HEK293 (cell line): ENCODE data around the gene TTLL5.

Source experiments
- EGR2 ChIP-seq: fragments of 450-650 bp; formaldehyde crosslinking; IDR thresholded peaks from 2 replicates; pipeline ENCODE4 v1.5.1; 2016; ENCODE audit warnings: low read depth, missing biosample characterization, missing genetic modification characterization
- GLI2 ChIP-seq: fragments of 450-650 bp; formaldehyde crosslinking; IDR thresholded peaks from 2 replicates; pipeline ENCODE4; 2017; ENCODE audit warnings: missing biosample characterization, missing genetic modification characterization, low read depth, borderline replicate concordance
- GLIS2 ChIP-seq: fragments of 450-650 bp; formaldehyde crosslinking; IDR thresholded peaks from 2 replicates; pipeline ENCODE4 v1.5.1; 2016; ENCODE audit warnings: missing biosample characterization, missing genetic modification characterization
- HOXD13 ChIP-seq: sonication (generic); formaldehyde crosslinking; IDR thresholded peaks from 2 replicates; pipeline ENCODE4 v1.8.0; 2022; ENCODE audit warnings: missing genetic modification reagents, borderline replicate concordance
- IKZF3 ChIP-seq: fragments of 450-650 bp; IDR thresholded peaks from 2 replicates; pipeline ENCODE4 v1.5.0; 2018; ENCODE audit warnings: missing biosample characterization, mild to moderate bottlenecking, missing genetic modification characterization, moderate library complexity
- KLF10 ChIP-seq: fragments of 450-650 bp; IDR thresholded peaks from 2 replicates; pipeline ENCODE4 v1.5.1; 2018; ENCODE audit warnings: missing biosample characterization, mild to moderate bottlenecking, missing genetic modification characterization
- KLF17 ChIP-seq: fragments of 450-650 bp; formaldehyde crosslinking; IDR thresholded peaks from 2 replicates; pipeline ENCODE4 v1.5.1; 2016; ENCODE audit warnings: missing biosample characterization, missing genetic modification characterization
- PRDM6 ChIP-seq: fragments of 450-650 bp; formaldehyde crosslinking; IDR thresholded peaks from 2 replicates; pipeline ENCODE4 v1.5.1; 2017; ENCODE audit warnings: missing biosample characterization, missing genetic modification characterization
- SP2 ChIP-seq: fragments of 450-650 bp; formaldehyde crosslinking; IDR thresholded peaks from 2 replicates; pipeline ENCODE4 v1.5.1; 2016; ENCODE audit warnings: missing biosample characterization, missing genetic modification characterization
- ZBTB10 ChIP-seq: fragments of 450-650 bp; formaldehyde crosslinking; IDR thresholded peaks from 2 replicates; pipeline ENCODE4 v1.5.1; 2016; ENCODE audit warnings: missing biosample characterization, missing genetic modification characterization
- ZFP41 ChIP-seq: fragments of 450-650 bp; formaldehyde crosslinking; IDR thresholded peaks from 2 replicates; pipeline ENCODE4 v1.5.1; 2016; ENCODE audit warnings: missing biosample characterization, missing genetic modification characterization, borderline replicate concordance
- ZNF184 ChIP-seq: fragments of 450-650 bp; IDR thresholded peaks from 2 replicates; pipeline ENCODE4 v1.5.1; 2018; ENCODE audit warnings: missing biosample characterization, mild to moderate bottlenecking, missing genetic modification characterization
- ZNF202 ChIP-seq: fragments of 450-650 bp; formaldehyde crosslinking; IDR thresholded peaks from 2 replicates; pipeline ENCODE4 v1.5.1; 2016; ENCODE audit warnings: missing biosample characterization, missing genetic modification characterization, borderline replicate concordance
- ZNF223 ChIP-seq: fragments of 450-650 bp; formaldehyde crosslinking; IDR thresholded peaks from 2 replicates; pipeline ENCODE4 v1.5.1; 2016; ENCODE audit warnings: missing biosample characterization, missing genetic modification characterization
- ZNF239 ChIP-seq: fragments of 450-650 bp; formaldehyde crosslinking; IDR thresholded peaks from 2 replicates; pipeline ENCODE4 v1.5.1; 2016; ENCODE audit warnings: missing biosample characterization, missing genetic modification characterization
- ZNF266 ChIP-seq: fragments of 450-650 bp; formaldehyde crosslinking; IDR thresholded peaks from 2 replicates; pipeline ENCODE4 v1.5.1; 2016; ENCODE audit warnings: missing biosample characterization, missing genetic modification characterization, low read depth
- ZNF302 ChIP-seq: fragments of 450-650 bp; formaldehyde crosslinking; IDR thresholded peaks from 2 replicates; pipeline ENCODE4 v1.5.1; 2016; ENCODE audit warnings: missing biosample characterization, missing genetic modification characterization, low read depth
- ZNF324 ChIP-seq: fragments of 450-650 bp; formaldehyde crosslinking; IDR thresholded peaks from 2 replicates; pipeline ENCODE4 v1.5.1; 2016; ENCODE audit warnings: missing biosample characterization, missing genetic modification characterization
- ZNF362 ChIP-seq: fragments of 450-650 bp; formaldehyde crosslinking; IDR thresholded peaks from 2 replicates; pipeline ENCODE4 v1.5.1; 2016; ENCODE audit warnings: missing biosample characterization, missing genetic modification characterization
- ZNF510 ChIP-seq: fragments of 450-650 bp; formaldehyde crosslinking; IDR thresholded peaks from 2 replicates; pipeline ENCODE4 v1.5.1; 2018; ENCODE audit warnings: mild to moderate bottlenecking, missing genetic modification characterization, missing biosample characterization; ENCODE audit not compliant: insufficient replicate concordance
- ZNF544 ChIP-seq: fragments of 450-650 bp; formaldehyde crosslinking; IDR thresholded peaks from 2 replicates; pipeline ENCODE4 v1.5.0; 2017; ENCODE audit warnings: missing biosample characterization, missing genetic modification characterization
- ZNF548 ChIP-seq: fragments of 450-650 bp; formaldehyde crosslinking; IDR thresholded peaks from 2 replicates; pipeline ENCODE4 v1.5.1; 2016; ENCODE audit warnings: missing biosample characterization, missing genetic modification characterization
- ZNF621 ChIP-seq: fragments of 450-650 bp; formaldehyde crosslinking; IDR thresholded peaks from 2 replicates; pipeline ENCODE4 v1.5.1; 2017; ENCODE audit warnings: missing biosample characterization, missing genetic modification characterization
- ZNF645 ChIP-seq: fragments of 450-650 bp; formaldehyde crosslinking; IDR thresholded peaks from 2 replicates; pipeline ENCODE4; 2016; ENCODE audit warnings: missing biosample characterization, missing genetic modification characterization
- ZNF677 ChIP-seq: fragments of 450-650 bp; IDR thresholded peaks from 2 replicates; pipeline ENCODE4 v1.5.0; 2018; ENCODE audit warnings: missing biosample characterization, mild to moderate bottlenecking, missing genetic modification characterization, moderate library complexity
- ZNF701 ChIP-seq: fragments of 450-650 bp; formaldehyde crosslinking; IDR thresholded peaks from 2 replicates; pipeline ENCODE4 v1.5.1; 2016; ENCODE audit warnings: missing biosample characterization, missing genetic modification characterization
- ZNF747 ChIP-seq: fragments of 450-650 bp; formaldehyde crosslinking; IDR thresholded peaks from 2 replicates; pipeline ENCODE4 v1.5.1; 2016; ENCODE audit warnings: missing biosample characterization, missing genetic modification characterization
- ZNF785 ChIP-seq: fragments of 450-650 bp; formaldehyde crosslinking; IDR thresholded peaks from 2 replicates; pipeline ENCODE4 v1.5.1; 2016; ENCODE audit warnings: missing biosample characterization, missing genetic modification characterization
- ZNF843 ChIP-seq: fragments of 450-650 bp; formaldehyde crosslinking; IDR thresholded peaks from 2 replicates; pipeline ENCODE4 v1.5.1; 2016; ENCODE audit warnings: missing biosample characterization, missing genetic modification characterization
- TF ChIP-seq, protein P1 (sequence below): fragments of 450-650 bp; IDR thresholded peaks from 2 replicates; pipeline ENCODE4 v1.5.1; 2018; ENCODE audit warnings: missing biosample characterization, missing genetic modification characterization

The TTLL5 gene

GRCh38 chr14:75981426-75982265, 320.6 kb downstream of the TTLL5 start, which contains the start of gene TGFB3 (continued):
- TF ChIP-seq ZNF239 = no peak
- no peak for TF ChIP-seq ZNF184 (tag by site-specific recombination)
- no peak for TF ChIP-seq ZFP41 (tag by site-specific recombination)
- no peak for TF ChIP-seq ZNF266 (tag by site-specific recombination)
- TF ChIP-seq ZNF223 (tag by site-specific recombination) = no peak
- peak; percentile 50; the same call in 1 of the 2 replicates for TF ChIP-seq ZBTB10 (tag by site-specific recombination)
- TF ChIP-seq, protein P1, sequence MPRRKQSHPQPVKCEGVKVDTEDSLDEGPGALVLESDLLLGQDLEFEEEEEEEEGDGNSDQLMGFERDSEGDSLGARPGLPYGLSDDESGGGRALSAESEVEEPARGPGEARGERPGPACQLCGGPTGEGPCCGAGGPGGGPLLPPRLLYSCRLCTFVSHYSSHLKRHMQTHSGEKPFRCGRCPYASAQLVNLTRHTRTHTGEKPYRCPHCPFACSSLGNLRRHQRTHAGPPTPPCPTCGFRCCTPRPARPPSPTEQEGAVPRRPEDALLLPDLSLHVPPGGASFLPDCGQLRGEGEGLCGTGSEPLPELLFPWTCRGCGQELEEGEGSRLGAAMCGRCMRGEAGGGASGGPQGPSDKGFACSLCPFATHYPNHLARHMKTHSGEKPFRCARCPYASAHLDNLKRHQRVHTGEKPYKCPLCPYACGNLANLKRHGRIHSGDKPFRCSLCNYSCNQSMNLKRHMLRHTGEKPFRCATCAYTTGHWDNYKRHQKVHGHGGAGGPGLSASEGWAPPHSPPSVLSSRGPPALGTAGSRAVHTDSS (tag by site-specific recombination) = peak; percentile 4; the same call in 1 of the 2 replicates
- peak; percentile 48; the same call in 1 of the 2 replicates for TF ChIP-seq IKZF3 (tag by site-specific recombination)
- peak; percentile 77; the same call in 1 of the 2 replicates for TF ChIP-seq ZNF324
- TF ChIP-seq SP2 = peak; percentile 29
- TF ChIP-seq ZNF747 = no peak
- no peak for TF ChIP-seq ZNF362 (tag by site-specific recombination)
- no peak for TF ChIP-seq ZNF202 (tag by site-specific recombination)
- peak; percentile 90; the same call in 1 of the 2 replicates for TF ChIP-seq KLF17
- TF ChIP-seq PRDM6 (tag by site-specific recombination) = peak; percentile 43; the same call in 1 of the 2 replicates
- no peak for TF ChIP-seq ZNF510 (tag by site-specific recombination)
- TF ChIP-seq ZNF785 = 0 out of 2 replicates have a peak, but pooled peaks have one; percentile 54
- TF ChIP-seq GLIS2 (tag by site-specific recombination) = 0 out of 2 replicates have a peak, but pooled peaks have one; percentile 40
- TF ChIP-seq ZNF677 = no peak
- no peak for TF ChIP-seq KLF10 (tag by site-specific recombination)
- no peak for TF ChIP-seq GLI2 (tag by site-specific recombination)
- no peak for TF ChIP-seq ZNF645
- TF ChIP-seq ZNF701 = no peak
- TF ChIP-seq ZNF621 (tag by site-specific recombination) = no peak
- no peak for TF ChIP-seq ZNF302 (tag by site-specific recombination)
- peak; percentile 31; the same call in 1 of the 2 replicates for TF ChIP-seq EGR2 (tag by site-specific recombination)
- TF ChIP-seq ZNF544 (tag by site-specific recombination) = no peak
- TF ChIP-seq HOXD13 (CRISPR knock-in tag) = no peak
- TF ChIP-seq ZNF843 (tag by site-specific recombination) = peak; percentile 83; the same call in 1 of the 2 replicates
- no peak for TF ChIP-seq ZNF548 (tag by site-specific recombination)
